Upper lobe of left lung (tissue), 4 donors: ENCODE data around the gene ACTR3.

Experiments used
- CTCF ChIP-seq, 6 experiments: fragments of 450-650 bp in 4 of 6; fragments of 200-600 bp in 2 of 6; sonication (generic) in 2 of 6; IDR thresholded peaks; one replicate each; pipeline ENCODE4 v1.5.1; 2016 to 2019; ENCODE audit warnings: antibody characterized with exemption in 6 of 6
- EP300 ChIP-seq, 4 donors: sonication (generic); formaldehyde crosslinking; IDR thresholded peaks; one replicate each; pipeline ENCODE4 v1.5.1; 2017; ENCODE audit warnings: antibody characterized with exemption in 4 of 4, control low read depth in 2 of 4
- POLR2A ChIP-seq, 4 donors: fragments of 450-650 bp; IDR thresholded peaks; one replicate each; pipeline ENCODE4 v1.5.1; 2016 to 2017; ENCODE audit warnings: antibody characterized with exemption in 4 of 4, mild to moderate bottlenecking in 2 of 4
- POLR2AphosphoS5 ChIP-seq, 2 donors: sonication (generic); formaldehyde crosslinking; IDR thresholded peaks; one replicate each; pipeline ENCODE4 v1.5.1; 2017; ENCODE audit warnings: antibody characterized with exemption in 2 of 2

DNA sequence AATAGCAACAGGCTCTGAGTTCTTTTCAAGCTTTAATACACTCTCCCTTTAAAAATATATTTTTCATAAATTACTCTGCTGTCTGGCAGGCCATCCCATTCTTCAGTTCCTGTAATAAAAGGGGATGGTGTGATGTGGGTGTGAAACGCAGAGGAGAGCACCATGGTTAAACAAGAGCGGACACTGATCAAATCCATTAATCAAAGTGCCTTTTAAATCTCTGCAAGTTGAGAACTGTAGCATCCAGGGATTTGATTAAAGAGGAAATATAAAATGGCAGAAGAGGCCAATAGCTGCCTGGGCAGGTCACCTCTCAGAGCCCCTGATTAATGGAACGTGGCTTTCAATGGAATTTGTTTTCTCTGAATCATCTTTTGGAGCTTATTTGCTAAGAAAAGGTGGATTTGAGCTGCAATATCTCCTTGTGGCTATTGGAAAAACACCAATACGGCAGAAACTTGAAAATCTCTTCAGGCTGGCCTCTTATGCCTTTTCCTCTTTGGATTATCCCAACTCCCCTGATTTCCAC, 96.9 kb downstream of the ACTR3 start:
- TF ChIP-seq CTCF (IDR thresholded peaks at IDR 0.05) (no peak), POLR2A (IDR thresholded peaks at IDR 0.05) (no peak), POLR2AphosphoS5 (IDR thresholded peaks at IDR 0.05) (no peak), EP300 (IDR thresholded peaks at IDR 0.05) (no peak)
